Measurements from ENCODE around the gene PFDN1.

PFDN1 gene

DNA sequence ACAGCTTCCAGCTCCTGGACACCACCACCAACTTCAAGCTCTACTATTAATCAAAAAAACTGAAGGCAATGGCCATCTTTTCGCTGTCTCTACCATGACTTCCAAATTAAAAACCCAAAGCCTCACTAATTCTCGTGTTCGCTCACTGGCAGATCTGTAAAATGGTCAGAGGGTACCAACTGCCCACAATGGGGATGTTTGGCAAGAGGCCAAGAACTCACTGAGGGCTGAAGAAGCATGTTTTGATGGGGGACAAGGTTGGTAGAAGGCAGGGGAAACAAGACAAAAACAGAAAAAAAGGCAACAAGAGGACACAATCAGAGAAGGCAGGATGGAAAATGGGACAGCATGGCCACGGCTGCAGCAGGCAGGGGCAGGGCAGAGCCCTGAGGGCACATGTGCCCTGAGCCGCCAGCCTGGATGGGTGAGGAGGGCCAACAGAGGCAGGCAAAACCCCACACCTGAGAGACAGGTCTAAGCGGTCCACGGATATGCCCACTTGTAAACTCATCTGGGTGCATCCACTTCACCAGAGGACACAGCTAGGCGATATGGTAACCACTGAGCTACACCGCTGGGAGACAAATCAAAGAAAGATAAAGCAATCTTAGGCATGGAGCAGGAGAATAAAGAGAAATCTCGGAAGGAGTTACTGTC, 50.3 kb downstream of the PFDN1 start:
- in situ Hi-C loops (cut with MboI; ENCODE audit: low pct_unique_long_range_greater_than_20kb, low sequenced_read_pairs, unreplicated experiment), result no loop called here
- TF ChIP-seq, protein P1, sequence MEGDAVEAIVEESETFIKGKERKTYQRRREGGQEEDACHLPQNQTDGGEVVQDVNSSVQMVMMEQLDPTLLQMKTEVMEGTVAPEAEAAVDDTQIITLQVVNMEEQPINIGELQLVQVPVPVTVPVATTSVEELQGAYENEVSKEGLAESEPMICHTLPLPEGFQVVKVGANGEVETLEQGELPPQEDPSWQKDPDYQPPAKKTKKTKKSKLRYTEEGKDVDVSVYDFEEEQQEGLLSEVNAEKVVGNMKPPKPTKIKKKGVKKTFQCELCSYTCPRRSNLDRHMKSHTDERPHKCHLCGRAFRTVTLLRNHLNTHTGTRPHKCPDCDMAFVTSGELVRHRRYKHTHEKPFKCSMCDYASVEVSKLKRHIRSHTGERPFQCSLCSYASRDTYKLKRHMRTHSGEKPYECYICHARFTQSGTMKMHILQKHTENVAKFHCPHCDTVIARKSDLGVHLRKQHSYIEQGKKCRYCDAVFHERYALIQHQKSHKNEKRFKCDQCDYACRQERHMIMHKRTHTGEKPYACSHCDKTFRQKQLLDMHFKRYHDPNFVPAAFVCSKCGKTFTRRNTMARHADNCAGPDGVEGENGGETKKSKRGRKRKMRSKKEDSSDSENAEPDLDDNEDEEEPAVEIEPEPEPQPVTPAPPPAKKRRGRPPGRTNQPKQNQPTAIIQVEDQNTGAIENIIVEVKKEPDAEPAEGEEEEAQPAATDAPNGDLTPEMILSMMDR (IDR thresholded peaks at IDR 0.05; ENCODE audit: extremely low read depth, insufficient read depth, missing control alignments), result no peak
- DNase-seq (ENCODE audit: low spot score), result no peak

DNA sequence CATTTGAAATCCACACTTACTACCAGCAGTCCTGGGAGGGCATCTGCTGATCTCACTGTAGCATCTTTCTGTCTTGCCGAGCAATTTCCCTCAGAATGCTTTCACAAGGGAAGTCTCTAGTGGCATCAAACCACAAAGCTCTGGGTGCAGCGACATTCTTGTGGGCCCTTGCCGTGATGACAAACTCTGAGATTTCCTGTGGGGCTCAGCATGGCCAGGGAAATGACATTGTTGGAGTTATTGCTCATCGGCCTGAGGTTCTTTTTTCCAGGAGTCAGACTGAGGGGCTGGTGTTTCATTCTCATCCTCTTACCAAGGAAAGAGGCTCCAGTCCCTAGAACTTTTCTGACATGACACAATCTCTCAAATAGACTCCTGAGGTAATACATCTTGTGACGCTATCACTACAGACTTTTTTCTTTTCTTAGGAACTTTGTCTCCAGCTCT, 51.4 kb downstream of the PFDN1 start:
- DNase-seq (ENCODE audit: low spot score), result no peak
- TF ChIP-seq, protein P1 (IDR thresholded peaks at IDR 0.05; ENCODE audit: extremely low read depth, insufficient read depth, missing control alignments), result no peak
- in situ Hi-C loops (cut with MboI; ENCODE audit: low pct_unique_long_range_greater_than_20kb, low sequenced_read_pairs, unreplicated experiment), result no loop called here

DNA sequence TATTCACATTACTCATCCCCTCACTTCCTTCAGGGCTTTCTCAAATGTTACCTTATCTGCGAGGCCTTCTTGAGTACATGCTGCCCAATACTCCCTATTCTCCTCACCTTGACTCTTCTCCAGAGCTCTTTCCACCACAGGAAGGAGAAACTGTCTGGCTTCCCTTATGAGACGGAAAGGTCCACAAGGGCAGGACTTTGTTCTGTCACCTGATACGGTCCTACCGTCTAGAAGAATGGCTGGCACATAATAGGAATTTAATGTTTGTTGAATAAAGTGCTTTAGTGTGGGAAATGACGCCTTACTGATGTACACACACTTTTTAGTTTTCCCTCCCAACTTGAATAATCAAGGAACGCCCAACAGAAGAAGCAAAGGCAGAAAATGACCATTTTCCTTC, 52.5 kb downstream of the PFDN1 start:
- no peak for DNase-seq (ENCODE audit: low spot score)
- in situ Hi-C loops (cut with MboI; ENCODE audit: low pct_unique_long_range_greater_than_20kb, low sequenced_read_pairs, unreplicated experiment), result no loop called here
- TF ChIP-seq, protein P1 (IDR thresholded peaks at IDR 0.05; ENCODE audit: extremely low read depth, insufficient read depth, missing control alignments), result no peak

DNA sequence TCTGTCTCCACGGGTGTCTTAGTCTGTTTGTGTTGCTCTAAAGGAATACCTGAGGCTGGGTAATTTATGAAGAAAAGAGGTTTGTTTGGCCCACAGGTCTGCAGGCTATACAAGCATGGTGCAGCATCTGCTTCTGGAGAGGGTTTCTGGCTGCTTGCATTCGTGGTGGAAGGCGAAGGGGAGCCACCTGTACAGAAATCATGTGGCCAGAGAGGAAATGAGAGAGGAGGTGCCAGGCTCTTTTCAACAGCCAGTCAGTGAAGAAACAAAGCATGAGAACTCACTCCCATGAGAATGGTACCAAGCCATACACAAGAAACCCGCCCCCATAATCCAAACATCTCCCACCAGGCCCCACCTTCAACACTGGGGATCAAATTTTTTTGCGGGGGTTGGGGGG, 53.4 kb downstream of the PFDN1 start:
- TF ChIP-seq, protein P1 (IDR thresholded peaks at IDR 0.05; ENCODE audit: extremely low read depth, insufficient read depth, missing control alignments), result no peak
- DNase-seq (ENCODE audit: low spot score), result no peak
- in situ Hi-C loops (cut with MboI; ENCODE audit: low pct_unique_long_range_greater_than_20kb, low sequenced_read_pairs, unreplicated experiment), result no loop called here

DNA sequence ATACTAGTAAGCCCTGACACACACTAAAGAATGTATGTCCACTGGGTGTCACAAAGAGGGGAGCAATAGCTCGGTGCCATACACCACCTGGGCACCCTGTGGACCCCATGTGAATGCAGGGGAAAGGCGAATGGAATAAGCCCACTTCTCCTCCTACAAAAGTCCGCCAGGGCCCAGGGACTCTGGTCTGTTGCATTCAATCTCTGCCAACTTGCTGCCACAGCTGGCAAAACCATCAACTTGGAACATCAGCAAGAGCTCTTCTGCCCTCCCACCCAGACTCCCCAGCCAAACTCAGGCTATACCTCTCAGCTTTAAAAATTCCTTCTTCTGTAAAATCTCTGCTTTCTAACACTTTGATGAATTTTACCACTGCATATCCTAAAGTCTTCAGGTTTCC, 54.5 kb downstream of the PFDN1 start:
- in situ Hi-C loops (cut with MboI; ENCODE audit: low pct_unique_long_range_greater_than_20kb, low sequenced_read_pairs, unreplicated experiment), result no loop called here
- no peak for DNase-seq (ENCODE audit: low spot score)
- TF ChIP-seq, protein P1 (IDR thresholded peaks at IDR 0.05; ENCODE audit: extremely low read depth, insufficient read depth, missing control alignments), result no peak

DNA sequence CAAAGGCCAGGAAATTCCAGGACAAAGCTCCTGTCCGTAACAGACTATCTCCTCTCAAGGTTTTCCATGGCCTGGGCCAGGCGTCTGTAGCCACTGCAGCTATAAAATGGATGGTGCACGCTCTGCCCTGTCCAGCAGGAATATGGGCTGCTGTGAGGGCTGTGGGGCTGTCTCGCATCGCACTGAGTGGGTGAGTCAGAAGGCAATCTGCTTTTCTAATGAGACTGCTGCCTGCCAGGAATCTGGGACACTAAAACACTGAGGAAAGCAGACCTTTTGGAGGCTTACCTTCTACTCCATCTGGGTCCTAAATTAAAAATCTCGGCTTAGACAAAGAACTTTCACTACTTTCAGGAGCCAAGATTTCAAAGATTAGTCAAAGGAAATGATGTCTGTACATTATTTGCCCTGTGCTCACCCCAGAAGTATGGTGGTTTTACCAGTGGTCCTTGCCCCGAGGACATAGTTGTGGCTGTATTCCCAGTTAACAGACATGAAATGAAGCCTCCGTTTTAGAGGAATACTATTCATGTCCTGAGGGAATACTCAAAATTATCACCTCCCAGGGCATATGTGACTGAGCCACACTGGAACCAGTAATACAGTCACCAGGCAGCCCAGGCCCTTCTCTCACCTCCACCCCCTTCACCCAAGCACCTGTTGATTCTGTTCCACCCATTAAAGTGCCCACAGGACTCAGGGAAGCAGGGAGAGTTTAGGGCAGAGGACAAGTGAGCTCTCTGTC, 56.4 kb downstream of the PFDN1 start:
- DNase-seq (ENCODE audit: low spot score), result no peak
- TF ChIP-seq, protein P1 (IDR thresholded peaks at IDR 0.05; ENCODE audit: extremely low read depth, insufficient read depth, missing control alignments), result no peak
- in situ Hi-C loops (cut with MboI; ENCODE audit: low pct_unique_long_range_greater_than_20kb, low sequenced_read_pairs, unreplicated experiment), result no loop called here

Data from GM13977 (cell line).